ENCODE results near the gene CCND1. TPM values are rescaled to one million over a fixed set of nuclear protein-coding genes. Genes with fewer than 3 reads are reported as not detected.

The CCND1 gene
- total RNA-seq, 1 experiment from 2014 or later = 173 TPM

DNA sequence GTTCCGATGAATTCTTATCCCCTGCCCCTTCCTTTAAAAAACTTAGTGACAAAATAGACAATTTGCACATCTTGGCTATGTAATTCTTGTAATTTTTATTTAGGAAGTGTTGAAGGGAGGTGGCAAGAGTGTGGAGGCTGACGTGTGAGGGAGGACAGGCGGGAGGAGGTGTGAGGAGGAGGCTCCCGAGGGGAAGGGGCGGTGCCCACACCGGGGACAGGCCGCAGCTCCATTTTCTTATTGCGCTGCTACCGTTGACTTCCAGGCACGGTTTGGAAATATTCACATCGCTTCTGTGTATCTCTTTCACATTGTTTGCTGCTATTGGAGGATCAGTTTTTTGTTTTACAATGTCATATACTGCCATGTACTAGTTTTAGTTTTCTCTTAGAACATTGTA, 12.0 kb downstream of the CCND1 start:
- DNase-seq (ENCODE audit: low read depth) = no peak

DNA sequence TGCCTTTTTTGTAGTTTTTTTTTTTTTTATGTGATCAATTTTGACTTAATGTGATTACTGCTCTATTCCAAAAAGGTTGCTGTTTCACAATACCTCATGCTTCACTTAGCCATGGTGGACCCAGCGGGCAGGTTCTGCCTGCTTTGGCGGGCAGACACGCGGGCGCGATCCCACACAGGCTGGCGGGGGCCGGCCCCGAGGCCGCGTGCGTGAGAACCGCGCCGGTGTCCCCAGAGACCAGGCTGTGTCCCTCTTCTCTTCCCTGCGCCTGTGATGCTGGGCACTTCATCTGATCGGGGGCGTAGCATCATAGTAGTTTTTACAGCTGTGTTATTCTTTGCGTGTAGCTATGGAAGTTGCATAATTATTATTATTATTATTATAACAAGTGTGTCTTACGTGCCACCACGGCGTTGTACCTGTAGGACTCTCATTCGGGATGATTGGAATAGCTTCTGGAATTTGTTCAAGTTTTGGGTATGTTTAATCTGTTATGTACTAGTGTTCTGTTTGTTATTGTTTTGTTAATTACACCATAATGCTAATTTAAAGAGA, 12.5 kb downstream of the CCND1 start:
- DNase-seq (ENCODE audit: low read depth) = no peak

DNA sequence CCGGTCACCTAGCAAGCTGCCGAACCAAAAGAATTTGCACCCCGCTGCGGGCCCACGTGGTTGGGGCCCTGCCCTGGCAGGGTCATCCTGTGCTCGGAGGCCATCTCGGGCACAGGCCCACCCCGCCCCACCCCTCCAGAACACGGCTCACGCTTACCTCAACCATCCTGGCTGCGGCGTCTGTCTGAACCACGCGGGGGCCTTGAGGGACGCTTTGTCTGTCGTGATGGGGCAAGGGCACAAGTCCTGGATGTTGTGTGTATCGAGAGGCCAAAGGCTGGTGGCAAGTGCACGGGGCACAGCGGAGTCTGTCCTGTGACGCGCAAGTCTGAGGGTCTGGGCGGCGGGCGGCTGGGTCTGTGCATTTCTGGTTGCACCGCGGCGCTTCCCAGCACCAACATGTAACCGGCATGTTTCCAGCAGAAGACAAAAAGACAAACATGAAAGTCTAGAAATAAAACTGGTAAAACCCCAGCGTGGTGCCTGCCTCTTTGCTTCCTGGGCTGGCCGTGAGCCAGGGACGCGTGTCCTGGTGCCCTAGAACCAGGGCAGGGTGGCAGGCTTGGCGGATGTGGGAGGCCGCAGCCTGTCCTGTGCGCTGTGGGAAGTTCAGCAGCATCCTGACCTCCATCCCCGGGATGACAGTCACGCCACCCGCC, 13.2 kb downstream of the CCND1 start:
- no peak for DNase-seq (ENCODE audit: low read depth)

- peak; percentile 46 for DNase-seq (ENCODE audit: low read depth)
These were observed 13.9 kb downstream of the CCND1 start for GRCh38 chr11:69654660-69655478.

GRCh38 chr11:69655479-69656428, 14.8 kb downstream of the CCND1 start:
- peak; percentile 41 for DNase-seq (ENCODE audit: low read depth)

DNA sequence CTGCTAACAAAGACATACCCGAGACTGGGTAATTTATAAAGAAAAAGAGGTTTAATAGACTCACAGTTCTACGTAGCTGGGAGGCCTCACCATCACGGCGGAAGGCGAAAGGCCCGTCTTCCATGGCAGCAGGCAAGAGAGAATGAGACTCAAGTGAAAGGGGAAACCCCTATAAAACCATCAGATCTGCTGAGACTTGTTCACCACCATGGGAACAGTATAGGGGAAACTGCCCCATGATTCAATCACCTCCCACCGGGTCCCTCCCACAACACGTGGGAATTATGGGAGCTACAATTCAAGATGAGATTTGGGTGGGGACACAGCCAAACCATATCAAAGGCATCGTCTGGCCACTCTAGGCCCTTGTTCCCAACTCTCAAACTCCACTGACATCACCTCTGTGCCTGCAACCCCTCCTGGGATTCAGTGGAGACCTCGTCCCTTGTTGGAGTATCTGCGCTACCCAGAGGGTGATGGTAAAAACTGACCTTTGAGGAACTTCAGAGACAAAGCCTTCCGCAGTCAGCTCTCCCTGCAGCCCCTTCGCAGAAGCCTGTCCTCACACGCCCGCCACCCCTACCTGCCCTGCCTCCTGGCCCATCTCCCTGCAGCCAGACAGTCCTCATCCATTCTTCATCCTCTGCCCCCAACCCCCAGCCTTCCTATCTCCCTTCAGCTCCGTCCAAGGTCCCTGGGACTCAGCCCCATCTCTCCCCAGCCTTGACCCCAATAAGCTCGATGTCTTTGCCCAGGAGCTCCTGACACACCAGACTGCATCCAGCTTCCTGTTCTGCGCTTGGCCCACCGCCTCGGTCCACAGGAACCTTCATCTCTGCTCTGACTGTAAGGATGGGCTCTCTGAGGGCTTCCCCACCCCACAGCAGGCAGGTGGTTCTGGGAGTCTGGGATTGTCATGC, 15.8 kb downstream of the CCND1 start:
- DNase-seq (ENCODE audit: low read depth) = peak; percentile 38

DNA sequence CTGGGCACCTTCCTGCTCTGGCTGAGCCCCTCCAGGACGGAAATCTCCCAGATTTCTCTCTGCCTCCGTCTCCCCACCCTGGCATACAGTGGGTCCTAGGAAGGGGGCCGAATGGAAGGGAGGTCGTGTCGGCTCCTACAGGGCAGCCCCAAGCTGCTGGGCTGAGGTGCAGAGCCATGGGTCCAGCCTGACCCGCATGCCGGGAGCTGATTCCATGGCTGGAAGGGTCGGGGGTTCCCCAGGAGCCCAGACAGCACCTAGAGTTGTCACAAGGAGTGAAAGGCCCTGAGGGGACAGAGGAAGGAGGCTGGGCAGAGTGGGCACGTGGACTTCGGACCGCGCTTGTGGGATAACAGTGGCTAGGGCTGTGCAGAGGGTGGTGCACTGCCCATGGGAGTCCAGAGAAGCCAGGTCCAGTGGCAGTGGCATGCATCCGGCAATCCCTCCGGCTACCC, 16.5 kb downstream of the CCND1 start:
- DNase-seq (ENCODE audit: low read depth) = no peak

DNA sequence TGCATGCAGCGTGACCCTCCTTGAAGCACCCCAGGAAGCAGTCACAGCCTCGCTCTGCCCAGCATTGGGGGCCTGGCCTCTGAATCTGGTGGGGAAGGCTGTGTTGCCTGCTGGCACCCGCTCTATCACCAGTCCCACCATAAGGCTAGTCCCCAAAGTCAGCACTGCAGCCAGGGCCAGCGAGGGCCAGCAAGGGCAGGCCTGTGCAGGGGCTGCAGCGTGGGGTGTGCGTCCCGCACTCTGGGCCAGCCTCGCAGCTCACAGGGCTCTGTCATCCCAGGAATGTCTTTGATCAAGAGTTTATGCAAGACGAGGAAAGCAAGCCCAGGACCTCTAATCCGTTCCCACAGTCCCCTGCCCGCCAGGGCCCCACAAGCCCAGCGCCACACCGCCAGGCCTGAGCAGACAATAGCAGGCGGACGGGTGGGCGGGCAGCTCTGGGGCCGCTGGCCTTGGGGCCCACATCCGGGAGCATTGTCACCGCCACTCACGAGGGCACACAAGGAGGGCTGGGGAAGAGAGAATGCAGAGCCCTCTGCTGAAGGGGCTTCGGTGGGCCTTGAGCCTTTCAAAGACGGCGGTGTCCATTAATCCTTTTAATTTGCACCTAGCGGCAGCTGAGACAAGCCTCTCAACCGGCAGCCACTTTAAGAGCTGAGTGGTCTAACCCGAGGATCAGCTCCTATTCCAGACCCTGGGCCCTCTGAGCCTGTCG, 17.1 kb downstream of the CCND1 start:
- no peak for DNase-seq (ENCODE audit: low read depth)

DNA sequence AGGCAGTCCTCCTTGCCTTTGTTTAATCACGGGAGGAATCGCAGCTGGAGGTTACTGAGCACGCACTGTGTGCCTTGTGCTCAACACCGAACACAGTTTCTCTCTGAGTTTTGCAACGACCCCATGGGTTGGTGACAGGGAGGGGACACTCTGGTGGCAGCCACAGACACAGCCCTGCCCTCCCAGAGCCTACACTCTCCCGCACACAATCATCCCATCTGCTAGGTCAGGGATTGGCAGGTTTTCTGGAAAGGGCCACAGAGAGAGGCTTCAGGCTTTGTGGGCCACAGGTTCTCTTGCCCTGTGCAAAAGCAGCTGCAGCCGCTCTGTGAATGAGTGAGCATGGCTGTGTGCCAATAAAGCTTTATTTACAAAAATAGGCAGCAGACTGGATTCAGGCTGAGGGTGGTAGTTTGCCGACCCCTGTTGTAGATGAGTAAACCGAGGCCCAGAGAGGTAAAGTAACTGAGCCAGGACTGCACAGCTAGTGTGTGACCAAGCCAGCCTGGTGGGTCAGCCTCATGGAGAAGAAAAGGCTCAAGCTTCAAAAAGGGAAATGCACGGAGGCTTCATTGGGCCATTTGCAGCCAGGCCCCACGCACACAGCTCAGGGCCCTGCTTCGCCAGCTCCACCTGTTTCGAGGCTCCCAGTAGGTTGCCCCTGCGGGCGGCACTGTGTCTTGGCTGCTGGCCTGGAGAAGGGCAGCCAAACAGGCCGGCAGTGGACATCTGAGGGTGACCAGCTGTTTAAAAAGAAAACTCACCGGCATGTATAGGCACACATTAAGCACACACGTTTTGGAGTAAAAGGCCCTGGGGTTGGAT, 17.9 kb downstream of the CCND1 start:
- DNase-seq (ENCODE audit: low read depth) = no peak

GRCh38 chr11:69659591-69659990, 18.6 kb downstream of the CCND1 start:
- no peak for DNase-seq (ENCODE audit: low read depth)

DNA sequence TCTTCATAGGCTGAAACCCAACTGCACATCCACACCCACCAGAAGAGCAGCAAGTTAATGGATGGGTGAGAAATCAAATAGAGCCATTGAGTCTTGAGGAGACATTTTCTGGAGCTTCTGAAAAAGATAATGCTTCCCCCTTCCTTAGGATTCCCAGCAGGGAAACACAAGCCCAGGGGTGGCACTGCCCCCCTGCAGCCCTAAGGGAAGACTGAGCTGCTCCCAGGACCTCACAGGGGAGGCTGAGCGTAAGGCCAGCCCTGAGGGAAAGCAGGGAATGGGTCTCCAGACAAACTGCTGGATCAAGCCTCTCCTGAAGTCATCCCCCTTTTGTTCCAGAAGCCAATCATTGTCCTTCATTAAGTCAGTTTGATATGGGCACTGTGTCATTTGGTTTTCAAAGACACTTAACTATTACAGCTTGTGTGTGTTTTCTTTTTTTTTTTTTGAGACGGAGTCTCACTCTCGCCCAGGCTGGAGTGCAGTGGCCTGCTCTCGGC, 19.1 kb downstream of the CCND1 start:
- DNase-seq (ENCODE audit: low read depth) = no peak

DNA sequence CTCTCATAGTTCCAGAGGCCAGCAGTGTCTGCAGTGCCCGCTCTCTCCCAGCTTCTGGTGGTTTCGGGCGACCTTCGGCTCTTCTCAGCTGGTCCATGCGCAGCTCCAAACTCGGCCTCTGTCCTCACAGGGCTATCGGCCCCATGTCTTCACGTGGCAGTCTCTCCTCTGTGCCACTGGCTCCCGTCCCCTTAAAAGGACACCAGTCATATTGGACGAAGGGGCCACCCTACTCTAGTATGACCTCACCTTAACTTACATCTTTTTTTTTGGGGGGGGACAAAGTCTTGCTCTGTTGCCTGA, 20.4 kb downstream of the CCND1 start:
- DNase-seq (ENCODE audit: low read depth) = no peak

DNA sequence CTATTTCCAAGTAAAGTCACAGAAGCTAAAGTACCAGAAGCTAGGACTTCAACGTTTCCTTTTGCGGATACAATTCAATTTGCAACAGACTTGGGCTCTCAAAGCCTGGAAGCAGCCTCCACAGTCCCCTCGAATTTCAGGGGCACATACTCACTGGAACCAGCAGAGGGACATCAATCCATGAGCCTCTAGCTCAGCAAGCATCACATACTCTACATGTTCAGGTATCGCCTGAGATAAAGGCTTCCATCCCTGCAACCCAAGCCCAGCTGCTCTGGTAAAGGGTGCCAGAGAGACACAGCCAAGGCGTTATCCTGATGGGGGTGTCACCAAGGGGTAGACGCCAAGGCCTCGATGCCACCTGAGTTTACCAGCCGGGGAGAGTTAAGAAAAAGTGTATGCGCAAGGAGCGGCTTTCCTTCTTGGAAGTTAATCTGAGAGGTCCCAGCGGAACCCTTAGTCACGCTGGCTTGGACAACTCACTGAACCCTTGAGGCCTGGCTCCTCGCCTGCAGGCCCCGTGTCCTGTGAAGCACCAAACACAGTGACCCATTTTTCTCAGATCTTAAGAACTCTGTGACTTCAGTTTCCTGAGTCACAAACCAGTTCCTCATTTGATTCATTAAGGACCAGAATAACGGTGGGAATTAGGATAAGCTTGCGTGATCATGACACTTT, 21.2 kb downstream of the CCND1 start:
- peak; percentile 72 for DNase-seq (ENCODE audit: low read depth)

- no peak for DNase-seq (ENCODE audit: low read depth)
These were observed 21.9 kb downstream of the CCND1 start for GRCh38 chr11:69662806-69663205.

DNA sequence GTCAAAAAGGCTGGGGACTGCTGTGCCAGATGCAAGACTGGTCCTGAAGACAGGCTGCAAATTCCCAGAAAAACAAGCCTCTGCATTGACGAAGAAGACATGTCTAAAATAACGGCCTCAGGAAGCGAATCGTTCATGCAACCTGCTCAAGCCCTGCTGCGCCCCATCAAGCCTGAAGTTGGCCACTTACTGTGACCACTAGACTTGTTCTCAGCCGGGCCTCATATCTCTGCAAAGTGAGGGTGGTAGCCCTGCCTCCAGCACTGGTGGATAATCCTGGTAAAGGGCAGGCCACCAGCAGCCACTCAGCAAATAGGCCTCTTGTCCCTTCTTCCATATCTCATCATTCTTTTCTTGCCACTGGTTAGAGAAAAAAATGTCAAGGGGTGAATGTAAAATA, 22.4 kb downstream of the CCND1 start:
- DNase-seq (ENCODE audit: low read depth) = no peak

DNA sequence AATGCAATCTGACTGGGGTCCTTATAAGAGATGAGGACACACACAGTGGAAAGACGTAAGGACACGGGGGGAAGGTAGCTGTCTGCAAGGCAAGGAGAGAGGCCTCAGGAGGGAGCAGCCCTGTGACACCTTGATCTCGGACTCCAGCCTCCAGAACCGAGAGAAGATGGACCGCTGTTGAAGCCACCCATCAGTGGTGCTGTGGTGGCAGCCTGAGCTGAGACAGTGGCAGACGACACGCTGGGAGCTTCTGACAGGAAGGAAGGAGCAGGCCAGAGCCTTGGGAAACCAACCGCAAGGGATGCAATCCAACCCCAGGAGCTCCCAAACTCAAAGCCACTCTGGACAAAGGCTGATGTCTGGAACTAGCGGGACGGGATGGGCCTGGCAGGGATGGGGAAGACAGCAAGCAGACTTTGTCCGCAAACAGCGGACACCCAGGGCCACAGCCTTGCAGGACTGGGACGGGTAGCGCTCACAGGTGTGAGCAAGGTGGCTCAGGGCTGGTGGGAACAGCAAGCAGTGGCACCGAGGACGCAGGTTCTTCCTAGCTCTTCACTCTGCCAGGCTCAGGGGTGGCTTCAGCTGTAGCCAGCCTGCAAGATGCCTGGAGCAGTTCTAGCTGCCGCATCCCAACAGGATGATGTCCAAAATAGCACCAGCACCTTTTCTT, 23.3 kb downstream of the CCND1 start:
- no peak for DNase-seq (ENCODE audit: low read depth)

- DNase-seq (ENCODE audit: low read depth) = no peak
These were observed 23.9 kb downstream of the CCND1 start for GRCh38 chr11:69664901-69665300.

DNA sequence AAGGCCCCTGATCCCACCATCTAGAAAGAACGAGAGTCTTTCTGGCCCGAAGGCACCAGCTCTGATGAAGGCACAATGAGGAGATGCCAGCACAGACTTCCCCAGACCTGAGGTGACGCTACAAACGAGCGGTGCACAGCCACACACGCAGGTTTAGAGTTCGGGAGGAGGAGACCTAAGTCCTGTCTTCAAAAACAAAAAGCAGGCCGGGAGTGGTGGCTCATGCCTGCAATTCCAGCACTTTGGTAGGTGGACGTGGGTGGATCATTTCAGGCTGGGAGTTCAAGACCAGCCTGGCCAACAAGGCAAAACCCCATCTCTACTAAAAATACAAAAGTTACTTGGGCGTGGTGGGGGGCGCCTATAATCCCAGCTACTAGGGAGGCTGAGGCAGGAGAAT, 24.7 kb downstream of the CCND1 start:
- no peak for DNase-seq (ENCODE audit: low read depth)

Measured in RPMI7951 (cell line).